HG02884 (cell line): Measurements from ENCODE around the gene NCKAP5L.

ENCODE experiments used
- ATAC-seq: cut with Tn5 transposase; IDR thresholded peaks from one replicate; pipeline ENCODE4 v1.9.1; 2021; ENCODE audit warnings: mild to moderate bottlenecking, moderate library complexity; ENCODE audit not compliant: unreplicated experiment

The NCKAP5L gene

DNA sequence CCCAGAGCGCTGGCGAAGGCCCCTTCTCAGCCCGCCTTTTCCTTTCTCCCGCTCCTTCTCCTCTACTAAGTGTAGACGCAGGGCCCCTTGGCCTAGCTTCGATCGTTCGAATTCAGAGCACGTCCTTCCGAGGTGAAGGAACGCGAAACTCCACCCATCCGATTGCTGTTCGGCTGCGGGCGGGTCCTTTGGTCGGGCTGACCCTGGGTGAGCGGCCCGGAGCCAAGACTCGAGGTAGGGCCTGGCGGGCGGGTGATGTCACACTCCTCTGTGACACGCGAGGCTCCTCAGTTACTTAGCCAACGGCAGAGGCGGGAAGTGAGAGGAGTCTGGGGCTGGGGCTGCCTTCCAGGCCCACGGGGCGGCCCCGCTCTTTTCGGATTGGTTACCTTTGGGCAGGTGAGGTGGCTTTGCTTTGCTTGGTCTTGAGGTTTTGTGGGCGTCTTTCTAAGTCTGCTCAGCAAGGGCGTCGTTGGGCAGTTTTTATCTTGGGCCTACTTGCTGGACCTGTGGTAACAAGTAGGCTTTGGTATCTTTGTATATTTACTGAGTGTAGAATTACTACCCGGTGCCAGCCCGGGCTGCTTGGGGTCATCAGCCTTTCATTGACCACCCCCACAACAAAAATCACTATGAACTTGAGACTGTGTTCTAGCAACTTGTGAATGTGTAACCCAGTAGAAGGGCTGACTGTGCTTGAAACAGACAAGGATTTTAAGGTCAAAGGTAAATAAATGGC lies 86.2 kb downstream of the NCKAP5L start:
- ATAC-seq = peak; percentile 38
